PC-3 (cell line): Measurements from ENCODE around the gene MUS81. TPM values are rescaled to one million over a fixed set of nuclear protein-coding genes. Genes with fewer than 3 reads are reported as not detected.

Experiments
- ATAC-seq: fragments of 200-7000 bp; cut with Tn5 transposase; 2 replicates; pipeline ENCODE4 v1.9.1; 2020; ENCODE audit warnings: mild to moderate bottlenecking, moderate library complexity
- BruUV-seq: library from RNA; stranded (reverse); fragments of 400-500 nt; replicated peaks from 2 replicates; lab custom pipeline; 2021; lab: Mats Ljungman, UMichigan
- CTCF ChIA-PET: fragments of 300-600 bp; sonication (Branson Sonifier 250); formaldehyde crosslinking; loops from one replicate; lab custom pipeline; 2022; ENCODE audit warnings: antibody characterized with exemption; lab: Charles Lee
- POLR2A ChIA-PET: fragments of 300-600 bp; sonication (Branson Sonifier 250); formaldehyde crosslinking; loops from one replicate; lab custom pipeline; 2022; ENCODE audit warnings: antibody characterized with exemption; ENCODE audit not compliant: unreplicated experiment; lab: Charles Lee
- DNase-seq: peaks from one replicate; pipeline ENCODE4 v3.0.0-alpha.2; 2015
- H2AFZ ChIP-seq: fragments of 300-600 bp; sonication (generic); 2 replicates; pipeline ENCODE4 v1.6.0; 2016; ENCODE audit warnings: antibody characterized with exemption, low read length
- H3F3A ChIP-seq: fragments of 300-600 bp; sonication (generic); one replicate; pipeline ENCODE4 v1.6.0; 2017; ENCODE audit warnings: antibody characterized with exemption, low read length, control low read depth, mild to moderate bottlenecking; ENCODE audit not compliant: unreplicated experiment
- H3K27ac ChIP-seq: fragments of 300-600 bp; sonication (generic); 2 replicates; pipeline ENCODE4 v1.5.1; 2016; ENCODE audit warnings: mild to moderate bottlenecking, low read length
- H3K27me3 ChIP-seq: fragments of 300-600 bp; sonication (generic); 2 replicates; pipeline ENCODE4 v1.6.1; 2016; ENCODE audit warnings: low read length, mixed read lengths
- H3K36me3 ChIP-seq: fragments of 300-600 bp; sonication (generic); 2 replicates; pipeline ENCODE4 v1.6.1; 2016; ENCODE audit warnings: low read depth, mixed run types, low read length, mixed read lengths
- H3K4me1 ChIP-seq: fragments of 300-600 bp; sonication (generic); 2 replicates; pipeline ENCODE4 v1.5.1; 2016; ENCODE audit warnings: low read length; ENCODE audit not compliant: insufficient read depth
- H3K4me2 ChIP-seq: fragments of 300-600 bp; sonication (generic); 2 replicates; pipeline ENCODE4 v1.6.0; 2016; ENCODE audit warnings: low read length
- H3K4me3 ChIP-seq: fragments of 300-600 bp; sonication (generic); 2 replicates; pipeline ENCODE4 v1.5.1; 2016; ENCODE audit warnings: mild to moderate bottlenecking, low read length, mixed read lengths
- H3K79me2 ChIP-seq: fragments of 300-600 bp; sonication (generic); 2 replicates; pipeline ENCODE4 v1.6.1; 2017; ENCODE audit warnings: low read length, mixed read lengths
- H3K9ac ChIP-seq: fragments of 300-600 bp; sonication (generic); 2 replicates; pipeline ENCODE4 v1.6.0; 2016; ENCODE audit warnings: mild to moderate bottlenecking, low read length
- H3K9me2 ChIP-seq: fragments of 300-600 bp; sonication (generic); replicated peaks from 2 replicates; pipeline ENCODE4 v1.6.1; 2016; ENCODE audit warnings: mixed run types, low read length, mixed read lengths
- H3K9me3 ChIP-seq: fragments of 300-600 bp; sonication (generic); 2 replicates; pipeline ENCODE4 v1.6.1; 2016; ENCODE audit warnings: low read length, mixed read lengths
- H4K20me1 ChIP-seq: fragments of 300-600 bp; sonication (generic); 2 replicates; pipeline ENCODE4 v1.6.1; 2016; ENCODE audit warnings: low read length, mixed read lengths
- CTCF ChIP-seq: fragments of 300-600 bp; sonication (generic); conservative IDR thresholded peaks from 2 replicates; pipeline ENCODE4 v1.5.1; 2017; ENCODE audit warnings: antibody characterized with exemption, low read depth, mild to moderate bottlenecking, low read length
- EZH2 ChIP-seq: fragments of 300-600 bp; sonication (generic); IDR thresholded peaks from one replicate; pipeline ENCODE4 v1.6.1; 2017; ENCODE audit warnings: antibody characterized with exemption, mild to moderate bottlenecking, low read length; ENCODE audit not compliant: unreplicated experiment
- EZH2phosphoT487 ChIP-seq: fragments of 300-600 bp; sonication (generic); IDR thresholded peaks from 2 replicates; pipeline ENCODE4 v1.6.1; 2018; ENCODE audit warnings: mild to moderate bottlenecking, antibody characterized with exemption, low read length, borderline replicate concordance
- intact Hi-C: fragments of 100-400 bp; cut with micrococcal nuclease; formaldehyde crosslinking; loops from 2 replicates; pipeline ENCODE4 v1.9.0; 2023
- total RNA-seq: library from RNA; depleted of rRNA; stranded (reverse); fragments of >200 nt; gene quantifications from 2 replicates; pipeline ENCODE4 v1.2.3, GENCODE V29; 2014

The MUS81 gene
- total RNA-seq, 1 experiment from 2014 or later, result 82.0 TPM

GRCh38 chr11:65861165-65861505, 902 bp downstream of the MUS81 start:
- intact Hi-C loops, result no loop called here

DNA sequence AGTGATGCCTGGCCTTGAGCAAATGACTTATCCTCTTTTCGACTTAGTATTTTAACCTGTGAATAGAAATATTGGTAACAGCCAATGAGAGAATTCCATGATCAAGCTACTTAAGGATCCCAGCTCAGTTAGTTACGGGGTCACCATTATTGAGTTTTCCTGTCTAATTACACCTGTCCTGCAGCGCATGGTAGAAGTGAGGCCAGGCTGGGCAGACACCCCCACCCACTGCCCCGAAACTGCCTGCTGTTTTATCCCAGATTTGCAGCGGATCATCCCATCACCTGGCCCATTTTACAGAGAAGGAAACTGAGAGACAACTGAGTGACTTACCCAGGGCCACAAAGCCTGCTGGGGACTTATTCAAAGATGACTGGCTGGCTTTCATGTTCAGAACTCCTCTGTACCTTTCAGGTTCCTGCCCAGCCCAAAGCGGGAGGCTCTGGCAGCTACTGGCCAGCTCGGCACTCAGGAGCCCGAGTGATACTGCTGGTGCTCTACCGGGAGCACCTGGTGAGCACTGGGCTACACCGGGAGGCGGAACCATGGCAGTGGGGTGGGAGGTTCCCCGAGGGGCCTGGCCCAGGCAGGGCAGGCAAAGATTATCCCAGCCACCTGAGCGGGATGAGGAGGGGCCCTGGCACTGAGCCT, 1.4 kb downstream of the MUS81 start:
- H2AFZ ChIP-seq, result peak overlapping the region; percentile 93; the same call in 1 of the 2 replicates
- peaks cover 38% of the 10 kb centered on the region for H3K79me2 ChIP-seq
- peak overlapping the region; percentile 79 for H3K4me3 ChIP-seq
- DNase-seq, result no peak
- ChIA-PET CTCF (interaction anchor here (0.6 kb wide), 1 partner anchor 90 kb away, joined by 5 read pairs; no protein-coding TSS in a partner anchor), POLR2A (interaction anchor here (0.5 kb wide), 1 partner anchor 37 kb away, joined by 12 read pairs; no protein-coding TSS in a partner anchor)
- H3K9ac ChIP-seq, result peak overlapping the region; percentile 90
- no peaks in the 10 kb centered on the region for H3K27me3 ChIP-seq
- intact Hi-C loops, result no loop called here
- peaks cover 20% of the 10 kb centered on the region; the same call in 1 of the 2 replicates for H3K36me3 ChIP-seq
- no peak for ATAC-seq
- peaks cover 11% of the 10 kb centered on the region for H3F3A ChIP-seq
- TF ChIP-seq CTCF (no peak), EZH2phosphoT487 (no peak), EZH2 (no peak)
- peaks cover 9% of the 10 kb centered on the region for H4K20me1 ChIP-seq
- peak overlapping the region; percentile 98 for H3K4me2 ChIP-seq
- no peak overlapping the region for H3K27ac ChIP-seq
- no peaks in the 10 kb centered on the region for H3K9me3 ChIP-seq
- H3K9me2 ChIP-seq, result no peaks in the 10 kb centered on the region
- H3K4me1 ChIP-seq, result peaks cover 19% of the 10 kb centered on the region
- TSS peak; percentile 23 for BruUV-seq

More at GRCh38 chr11:65861165-65861505, 902 bp downstream of the MUS81 start:
- ChIA-PET CTCF (interaction anchor here (0.6 to 2.0 kb wide), 2 partner anchors 81 to 91 kb away, joined by 5 to 6 read pairs; no protein-coding TSS in a partner anchor), POLR2A (interaction anchor here (0.5 to 0.6 kb wide), 2 partner anchors 38 to 284 kb away, joined by 3 to 12 read pairs; no protein-coding TSS in a partner anchor)
- peaks cover 25% of the 10 kb centered on the region for H3K36me3 ChIP-seq
- no peaks in the 10 kb centered on the region for H3K9me2 ChIP-seq
- H3K9me3 ChIP-seq, result no peaks in the 10 kb centered on the region
- no peaks in the 10 kb centered on the region for H3K27me3 ChIP-seq
- H3K4me1 ChIP-seq, result peaks cover 24% of the 10 kb centered on the region
- H3K79me2 ChIP-seq, result peaks cover 44% of the 10 kb centered on the region
- no peak for ATAC-seq
- H3K9ac ChIP-seq, result peak overlapping the region; percentile 90
- peaks cover 14% of the 10 kb centered on the region for H4K20me1 ChIP-seq
- peak overlapping the region; percentile 74 for H3K27ac ChIP-seq
- no TSS peak for BruUV-seq
- DNase-seq, result peak; percentile 35
- H3F3A ChIP-seq, result peaks cover 11% of the 10 kb centered on the region
- TF ChIP-seq CTCF (no peak), EZH2 (no peak), EZH2phosphoT487 (no peak)
- peak overlapping the region; percentile 98 for H3K4me2 ChIP-seq
- H2AFZ ChIP-seq, result peak overlapping the region; percentile 93
- H3K4me3 ChIP-seq, result peak overlapping the region; percentile 79
